ENCODE results near the gene VGLL4.

Gene VGLL4

GRCh38 chr3:11570789-11571495 is 72.8 kb downstream of the VGLL4 start:
- no peak overlapping the region for H3K27ac ChIP-seq (replicated peaks)
- H3K4me3 ChIP-seq (replicated peaks; ENCODE audit: insufficient read depth, low read length), result no peak overlapping the region
- H3K27me3 ChIP-seq (ENCODE audit: insufficient read depth, poor library complexity, severe bottlenecking), result no peaks in the 10 kb centered on the region
- DNase-seq (ENCODE audit: low read depth in 1 of 2, low spot score in 1 of 2), result no peak
- TF ChIP-seq GABPA (IDR thresholded peaks at IDR 0.05; ENCODE audit: low read depth), result no peak
- TF ChIP-seq, protein P1, sequence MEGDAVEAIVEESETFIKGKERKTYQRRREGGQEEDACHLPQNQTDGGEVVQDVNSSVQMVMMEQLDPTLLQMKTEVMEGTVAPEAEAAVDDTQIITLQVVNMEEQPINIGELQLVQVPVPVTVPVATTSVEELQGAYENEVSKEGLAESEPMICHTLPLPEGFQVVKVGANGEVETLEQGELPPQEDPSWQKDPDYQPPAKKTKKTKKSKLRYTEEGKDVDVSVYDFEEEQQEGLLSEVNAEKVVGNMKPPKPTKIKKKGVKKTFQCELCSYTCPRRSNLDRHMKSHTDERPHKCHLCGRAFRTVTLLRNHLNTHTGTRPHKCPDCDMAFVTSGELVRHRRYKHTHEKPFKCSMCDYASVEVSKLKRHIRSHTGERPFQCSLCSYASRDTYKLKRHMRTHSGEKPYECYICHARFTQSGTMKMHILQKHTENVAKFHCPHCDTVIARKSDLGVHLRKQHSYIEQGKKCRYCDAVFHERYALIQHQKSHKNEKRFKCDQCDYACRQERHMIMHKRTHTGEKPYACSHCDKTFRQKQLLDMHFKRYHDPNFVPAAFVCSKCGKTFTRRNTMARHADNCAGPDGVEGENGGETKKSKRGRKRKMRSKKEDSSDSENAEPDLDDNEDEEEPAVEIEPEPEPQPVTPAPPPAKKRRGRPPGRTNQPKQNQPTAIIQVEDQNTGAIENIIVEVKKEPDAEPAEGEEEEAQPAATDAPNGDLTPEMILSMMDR (IDR thresholded peaks at IDR 0.05; ENCODE audit: insufficient read depth, low read length), result no peak
- TF ChIP-seq REST (IDR thresholded peaks at IDR 0.05; ENCODE audit: insufficient replicate concordance, low read depth), result no peak
- TF ChIP-seq POLR2AphosphoS5 (IDR thresholded peaks at IDR 0.05; ENCODE audit: low read depth), result no peak
- no peak for TF ChIP-seq SPI1 (IDR thresholded peaks at IDR 0.05; ENCODE audit: borderline replicate concordance, low read depth)

GRCh38 chr3:11570251-11570650 is 73.5 kb downstream of the VGLL4 start:
- H3K27me3 ChIP-seq (ENCODE audit: insufficient read depth, poor library complexity, severe bottlenecking), result no peaks in the 10 kb centered on the region
- no peak overlapping the region for H3K4me3 ChIP-seq (replicated peaks; ENCODE audit: insufficient read depth, low read length)
- TF ChIP-seq GABPA (IDR thresholded peaks at IDR 0.05; ENCODE audit: low read depth) (no peak), SPI1 (IDR thresholded peaks at IDR 0.05; ENCODE audit: borderline replicate concordance, low read depth) (no peak), REST (IDR thresholded peaks at IDR 0.05; ENCODE audit: insufficient replicate concordance, low read depth) (no peak), POLR2AphosphoS5 (IDR thresholded peaks at IDR 0.05; ENCODE audit: low read depth) (no peak)
- TF ChIP-seq, protein P1 (IDR thresholded peaks at IDR 0.05; ENCODE audit: insufficient read depth, low read length), result no peak
- no peak overlapping the region for H3K27ac ChIP-seq (replicated peaks)
- no peak for DNase-seq (ENCODE audit: low read depth in 1 of 2, low spot score in 1 of 2)

DNA sequence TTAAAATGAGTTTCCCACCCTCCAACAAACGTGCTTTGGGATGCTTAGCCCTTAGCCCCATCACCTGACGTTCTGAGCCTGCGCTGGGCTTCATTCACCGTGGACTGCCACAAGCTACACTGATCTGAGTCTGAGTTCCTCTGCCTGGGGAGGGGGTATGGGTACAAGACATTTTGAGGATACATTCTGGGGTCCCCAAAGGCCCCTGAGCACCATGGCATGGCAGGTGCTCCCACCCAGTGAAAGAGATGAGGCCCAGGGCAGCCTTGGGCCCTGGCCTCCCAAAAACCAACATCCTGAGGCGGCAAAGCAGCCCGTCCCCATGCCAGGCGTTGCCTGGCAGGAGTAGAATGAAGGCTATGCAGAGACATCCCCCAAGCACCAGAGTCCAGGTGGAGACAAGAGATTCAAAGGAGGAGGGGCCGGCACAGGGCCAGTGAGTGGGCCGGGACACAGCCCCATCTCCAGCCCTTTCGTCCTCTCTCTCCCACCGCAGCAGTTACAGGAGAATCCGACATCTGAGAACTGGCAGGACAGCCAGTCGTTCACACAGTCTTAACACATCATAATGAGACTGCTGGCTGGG is 74.5 kb downstream of the VGLL4 start:
- Histone ChIP-seq H3K4me3 (replicated peaks; ENCODE audit: insufficient read depth, low read length) (no peak overlapping the region), H3K27me3 (ENCODE audit: insufficient read depth, poor library complexity, severe bottlenecking) (no peaks in the 10 kb centered on the region), H3K27ac (replicated peaks) (no peak overlapping the region)
- DNase-seq (ENCODE audit: low read depth in 1 of 2, low spot score in 1 of 2), result no peak
- TF ChIP-seq, protein P1 (IDR thresholded peaks at IDR 0.05; ENCODE audit: insufficient read depth, low read length), result no peak
- TF ChIP-seq SPI1 (IDR thresholded peaks at IDR 0.05; ENCODE audit: borderline replicate concordance, low read depth) (no peak), POLR2AphosphoS5 (IDR thresholded peaks at IDR 0.05; ENCODE audit: low read depth) (no peak), REST (IDR thresholded peaks at IDR 0.05; ENCODE audit: insufficient replicate concordance, low read depth) (no peak), GABPA (IDR thresholded peaks at IDR 0.05; ENCODE audit: low read depth) (no peak)

Data from HL-60 (cell line).